GM18909 (cell line): ENCODE results near the gene NUP93.
"Not testable (repeated sequence)": the region's sequence is repeated elsewhere in the genome, so short reads cannot be mapped to it uniquely, and the experiment has no call there.

Experiments used
- ATAC-seq: cut with Tn5 transposase; IDR thresholded peaks from one replicate; pipeline ENCODE4 v1.9.1; 2021; ENCODE audit warnings: mild to moderate bottlenecking; ENCODE audit not compliant: unreplicated experiment, poor library complexity

Gene NUP93

GRCh38 chr16:56860226-56861020, 130.5 kb downstream of the NUP93 start:
- ATAC-seq = no peak

GRCh38 chr16:56861092-56861610, 131.2 kb downstream of the NUP93 start:
- ATAC-seq = no peak

GRCh38 chr16:56861756-56862155, 131.8 kb downstream of the NUP93 start:
- ATAC-seq = no peak

GRCh38 chr16:56862776-56863175, 132.8 kb downstream of the NUP93 start:
- no peak for ATAC-seq

GRCh38 chr16:56864960-56865359, 135.0 kb downstream of the NUP93 start, which contains the start of gene SLC12A3:
SLC12A3 (plus strand) TSS chr16:56865207; CDS start chr16:56865236, 29 bp downstream.
- no peak for ATAC-seq

- ATAC-seq = no peak
These were observed 135.6 kb downstream of the NUP93 start for GRCh38 chr16:56865394-56866062.

GRCh38 chr16:56866955-56867830, 137.3 kb downstream of the NUP93 start:
- ATAC-seq = no peak

- ATAC-seq = no peak
These were observed 138.2 kb downstream of the NUP93 start for GRCh38 chr16:56868175-56868574.

GRCh38 chr16:56868766-56869165, 138.8 kb downstream of the NUP93 start:
- not testable (repeated sequence) for ATAC-seq

GRCh38 chr16:56869513-56870275, 139.8 kb downstream of the NUP93 start:
- no peak for ATAC-seq

GRCh38 chr16:56870276-56870888, 140.5 kb downstream of the NUP93 start:
- ATAC-seq = no peak

- ATAC-seq = no peak
These were observed 141.3 kb downstream of the NUP93 start for GRCh38 chr16:56871172-56871593.

- ATAC-seq = no peak
These were observed 143.0 kb downstream of the NUP93 start for GRCh38 chr16:56872863-56873391.

GRCh38 chr16:56874800-56875199, 144.9 kb downstream of the NUP93 start:
- ATAC-seq = no peak

GRCh38 chr16:56876048-56876447, 146.1 kb downstream of the NUP93 start:
- ATAC-seq = no peak

GRCh38 chr16:56877486-56878182, 147.7 kb downstream of the NUP93 start:
- ATAC-seq = no peak

GRCh38 chr16:56878282-56878854, 148.4 kb downstream of the NUP93 start:
- no peak for ATAC-seq

GRCh38 chr16:56879276-56879675, 149.3 kb downstream of the NUP93 start:
- ATAC-seq = no peak
